ENCODE results near the gene SDF2.
"Not testable (repeated sequence)": the region's sequence is repeated elsewhere in the genome, so short reads cannot be mapped to it uniquely, and the experiment has no call there.

The SDF2 gene

DNA sequence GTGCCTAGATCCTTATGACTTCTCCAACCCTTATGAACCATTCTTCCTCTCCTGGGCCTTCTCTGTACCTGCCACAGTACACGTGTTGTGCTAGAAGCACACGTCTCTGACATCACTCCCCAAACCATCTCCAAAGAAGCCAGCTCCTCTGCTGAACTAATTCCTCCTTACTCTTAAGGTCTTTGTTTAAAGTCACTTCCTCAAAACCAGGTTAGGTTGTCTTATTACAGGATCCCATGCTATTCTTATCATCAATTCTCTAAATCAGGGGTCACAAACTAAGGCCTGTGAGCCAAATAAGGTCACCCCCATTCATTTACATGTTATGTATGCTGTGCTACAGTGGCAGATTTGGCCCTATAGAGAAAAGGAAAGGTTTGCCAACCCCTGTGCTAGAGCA lies 4.3 kb upstream of the SDF2 start:
- TF ChIP-seq, protein P1, sequence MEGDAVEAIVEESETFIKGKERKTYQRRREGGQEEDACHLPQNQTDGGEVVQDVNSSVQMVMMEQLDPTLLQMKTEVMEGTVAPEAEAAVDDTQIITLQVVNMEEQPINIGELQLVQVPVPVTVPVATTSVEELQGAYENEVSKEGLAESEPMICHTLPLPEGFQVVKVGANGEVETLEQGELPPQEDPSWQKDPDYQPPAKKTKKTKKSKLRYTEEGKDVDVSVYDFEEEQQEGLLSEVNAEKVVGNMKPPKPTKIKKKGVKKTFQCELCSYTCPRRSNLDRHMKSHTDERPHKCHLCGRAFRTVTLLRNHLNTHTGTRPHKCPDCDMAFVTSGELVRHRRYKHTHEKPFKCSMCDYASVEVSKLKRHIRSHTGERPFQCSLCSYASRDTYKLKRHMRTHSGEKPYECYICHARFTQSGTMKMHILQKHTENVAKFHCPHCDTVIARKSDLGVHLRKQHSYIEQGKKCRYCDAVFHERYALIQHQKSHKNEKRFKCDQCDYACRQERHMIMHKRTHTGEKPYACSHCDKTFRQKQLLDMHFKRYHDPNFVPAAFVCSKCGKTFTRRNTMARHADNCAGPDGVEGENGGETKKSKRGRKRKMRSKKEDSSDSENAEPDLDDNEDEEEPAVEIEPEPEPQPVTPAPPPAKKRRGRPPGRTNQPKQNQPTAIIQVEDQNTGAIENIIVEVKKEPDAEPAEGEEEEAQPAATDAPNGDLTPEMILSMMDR (IDR thresholded peaks at IDR 0.05; ENCODE audit: low read depth, low read length, missing control alignments): no peak
- in situ Hi-C loops (cut with HindIII; ENCODE audit: low sequenced_read_pairs): no loop called here
- no peak for DNase-seq (ENCODE audit: low read depth)
- H3K4me3 ChIP-seq (ENCODE audit: low read depth, low read length): no peak overlapping the region

- no peak overlapping the region for H3K4me3 ChIP-seq (ENCODE audit: low read depth, low read length)
- no peak for DNase-seq (ENCODE audit: low read depth)
- TF ChIP-seq, protein P1 (IDR thresholded peaks at IDR 0.05; ENCODE audit: low read depth, low read length, missing control alignments): no peak
- in situ Hi-C loops (cut with HindIII; ENCODE audit: low sequenced_read_pairs): no loop called here
These were observed 2.0 kb upstream of the SDF2 start for GRCh38 chr17:28663723-28664122.

DNA sequence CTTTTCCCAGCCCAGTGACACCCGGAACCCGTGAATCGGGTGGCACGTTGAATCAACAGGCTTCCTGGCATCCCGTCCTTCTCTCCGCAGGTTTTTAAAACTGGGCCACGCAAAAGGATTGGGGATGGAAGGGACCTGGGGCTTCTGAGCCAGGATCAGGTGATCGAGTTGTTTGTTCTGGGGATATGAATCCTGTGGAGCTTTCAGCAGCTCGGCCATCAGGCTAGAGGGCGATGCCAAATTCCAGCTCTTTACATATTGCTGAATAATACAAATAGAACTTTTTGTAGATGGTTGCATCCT lies 772 bp upstream of the SDF2 start:
- peak overlapping the region; percentile 96 for H3K4me3 ChIP-seq (ENCODE audit: low read depth, low read length)
- in situ Hi-C loops (cut with HindIII; ENCODE audit: low sequenced_read_pairs): no loop called here

GRCh38 chr17:28659497-28659881 lies 2.2 kb downstream of the SDF2 start:
- H3K4me3 ChIP-seq (ENCODE audit: low read depth, low read length); in situ Hi-C loops (cut with HindIII; ENCODE audit: low sequenced_read_pairs): not testable (repeated sequence)

More for the DNA sequence above, 772 bp upstream of the SDF2 start:
- no peak for DNase-seq (ENCODE audit: low read depth)
- TF ChIP-seq, protein P1 (IDR thresholded peaks at IDR 0.05; ENCODE audit: low read depth, low read length, missing control alignments): no peak

DNA sequence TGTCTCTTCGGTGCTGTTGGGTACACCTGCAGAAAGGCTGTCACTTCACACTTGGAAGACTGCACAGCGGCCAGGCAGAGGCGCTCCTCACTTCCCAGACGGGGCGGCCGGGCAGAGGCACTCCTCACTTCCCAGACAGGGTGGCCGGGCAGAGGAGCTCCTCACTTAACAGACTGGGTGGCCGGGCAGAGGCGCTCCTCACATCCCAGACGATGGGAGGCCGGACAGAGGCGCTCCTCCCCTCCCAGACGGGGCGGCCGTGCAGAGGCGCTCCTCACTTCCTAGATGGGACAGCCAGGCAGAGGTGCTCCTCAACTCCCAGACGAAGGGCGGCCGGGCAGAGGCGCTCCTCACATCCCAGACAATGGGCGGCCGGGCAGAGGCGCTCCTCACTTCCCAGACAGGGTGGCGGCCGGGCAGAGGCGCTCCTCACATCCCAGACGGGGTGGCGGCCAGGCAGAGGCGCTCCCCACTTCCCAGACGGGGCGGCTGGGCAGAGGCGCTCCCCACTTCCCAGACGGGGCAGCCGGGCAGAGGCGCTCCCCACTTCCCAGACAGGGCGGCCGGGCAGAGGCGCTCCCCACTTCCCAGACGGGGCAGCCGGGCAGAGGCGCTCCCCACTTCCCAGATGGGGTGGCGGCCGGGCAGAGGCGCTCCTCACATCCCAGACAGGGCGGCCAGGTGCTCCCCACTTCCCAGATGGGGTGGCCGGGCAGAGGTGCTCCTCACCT lies 2.8 kb downstream of the SDF2 start:
- DNase-seq (ENCODE audit: low read depth); H3K4me3 ChIP-seq (ENCODE audit: low read depth, low read length); in situ Hi-C loops (cut with HindIII; ENCODE audit: low sequenced_read_pairs): not testable (repeated sequence)

More at GRCh38 chr17:28659497-28659881, 2.2 kb downstream of the SDF2 start:
- not testable (repeated sequence) for DNase-seq (ENCODE audit: low read depth)

DNA sequence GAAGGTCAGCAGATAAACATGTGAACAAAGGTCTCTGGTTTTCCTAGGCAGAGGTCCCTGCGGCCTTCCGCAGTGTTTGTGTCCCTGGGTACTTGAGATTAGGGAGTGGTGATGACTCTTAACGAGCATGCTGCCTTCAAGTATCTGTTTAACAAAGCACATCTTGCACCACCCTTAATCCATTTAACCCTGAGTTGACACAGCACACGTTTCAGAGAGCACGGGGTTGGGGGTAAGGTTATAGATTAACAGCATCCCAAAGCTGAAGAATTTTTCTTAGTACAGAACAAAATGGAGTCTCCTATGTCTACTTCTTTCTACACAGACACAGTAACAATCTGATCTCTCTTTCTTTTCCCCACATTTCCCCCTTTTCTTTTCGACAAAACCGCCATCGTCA lies 3.4 kb downstream of the SDF2 start:
- in situ Hi-C loops (cut with HindIII; ENCODE audit: low sequenced_read_pairs); DNase-seq (ENCODE audit: low read depth); H3K4me3 ChIP-seq (ENCODE audit: low read depth, low read length): not testable (repeated sequence)

DNA sequence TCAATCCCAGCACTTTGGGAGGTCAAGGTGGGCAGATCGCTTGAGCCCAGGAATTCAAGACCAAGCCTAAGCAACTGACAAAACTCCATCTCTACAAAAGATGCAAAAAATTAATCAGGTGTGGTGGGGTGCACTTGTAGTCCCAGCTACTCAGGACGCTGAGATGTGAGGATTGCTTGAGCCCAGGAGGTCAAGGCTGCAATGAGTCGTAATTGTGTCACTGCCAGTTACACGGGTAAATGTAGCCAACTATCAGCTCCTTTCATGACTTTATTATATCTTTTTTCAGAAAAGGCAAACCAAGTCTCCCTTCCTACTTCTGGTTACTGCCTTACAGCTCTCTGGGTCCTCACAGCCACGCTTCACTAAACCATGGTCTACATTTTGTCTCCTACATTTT lies 4.0 kb downstream of the SDF2 start:
- no peak for DNase-seq (ENCODE audit: low read depth)
- in situ Hi-C loops (cut with HindIII; ENCODE audit: low sequenced_read_pairs): no loop called here
- H3K4me3 ChIP-seq (ENCODE audit: low read depth, low read length): no peak overlapping the region
- TF ChIP-seq, protein P1 (IDR thresholded peaks at IDR 0.05; ENCODE audit: low read depth, low read length, missing control alignments): no peak

DNA sequence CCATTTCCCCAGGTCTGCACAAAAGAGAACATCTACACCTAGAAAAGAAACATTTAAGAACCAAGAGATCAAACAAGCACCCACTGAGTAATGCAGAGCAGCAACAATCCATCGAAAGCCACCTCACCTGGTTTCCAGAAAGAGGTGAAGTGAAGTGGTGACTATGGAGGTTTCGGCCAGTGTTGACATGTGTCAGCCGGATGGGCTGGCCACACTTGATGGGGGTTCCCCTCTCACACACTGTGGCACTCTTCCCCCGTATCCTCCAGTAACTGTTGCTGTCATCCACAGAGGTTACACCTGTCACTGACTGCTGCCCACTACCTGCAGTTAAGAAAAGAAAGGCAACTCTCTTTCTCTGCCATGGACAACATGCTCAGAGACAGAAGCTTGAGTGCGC lies 6.5 kb downstream of the SDF2 start:
- in situ Hi-C loops (cut with HindIII; ENCODE audit: low sequenced_read_pairs): no loop called here
- TF ChIP-seq, protein P1 (IDR thresholded peaks at IDR 0.05; ENCODE audit: low read depth, low read length, missing control alignments): no peak
- H3K4me3 ChIP-seq (ENCODE audit: low read depth, low read length): no peak overlapping the region
- DNase-seq (ENCODE audit: low read depth): no peak

Data from astrocyte of the cerebellum (primary cell).